Stimulated activated CD4-positive, alpha-beta T cell treated with anti-CD3 and anti-CD28 coated beads, Interleukin-4, amount 100 ng/mL, for 4 hours (primary cell): ENCODE measurements around the gene PDLIM5.
"Not testable (repeated sequence)": the region's sequence is repeated elsewhere in the genome, so short reads cannot be mapped to it uniquely, and the experiment has no call there.

Experiments
- DNase-seq, 2 experiments: peaks; one replicate each; pipeline ENCODE4 v3.0.0-alpha.2; 2020

PDLIM5 gene

GRCh38 chr4:94613248-94613647, 161.5 kb downstream of the PDLIM5 start:
- no peak for DNase-seq

DNA sequence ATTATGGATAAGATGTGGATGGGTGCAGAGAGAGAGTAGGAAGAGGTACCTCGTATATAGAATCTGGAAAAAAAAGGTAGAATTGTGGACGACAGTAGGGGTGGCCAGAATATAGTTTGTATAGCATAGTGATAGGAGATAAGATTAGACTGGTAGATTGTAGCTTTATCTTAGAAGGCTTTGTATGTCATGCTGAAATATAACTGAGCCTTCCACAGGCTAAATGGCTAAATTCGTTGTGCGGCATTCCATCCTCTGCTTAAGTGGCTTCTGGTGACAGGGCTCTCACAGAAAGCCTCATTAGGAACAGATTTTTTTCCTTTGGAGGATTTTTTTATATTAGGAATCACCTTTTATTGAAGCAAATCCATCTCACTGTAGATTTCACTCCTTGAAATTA, 163.7 kb downstream of the PDLIM5 start:
- no peak for DNase-seq

DNA sequence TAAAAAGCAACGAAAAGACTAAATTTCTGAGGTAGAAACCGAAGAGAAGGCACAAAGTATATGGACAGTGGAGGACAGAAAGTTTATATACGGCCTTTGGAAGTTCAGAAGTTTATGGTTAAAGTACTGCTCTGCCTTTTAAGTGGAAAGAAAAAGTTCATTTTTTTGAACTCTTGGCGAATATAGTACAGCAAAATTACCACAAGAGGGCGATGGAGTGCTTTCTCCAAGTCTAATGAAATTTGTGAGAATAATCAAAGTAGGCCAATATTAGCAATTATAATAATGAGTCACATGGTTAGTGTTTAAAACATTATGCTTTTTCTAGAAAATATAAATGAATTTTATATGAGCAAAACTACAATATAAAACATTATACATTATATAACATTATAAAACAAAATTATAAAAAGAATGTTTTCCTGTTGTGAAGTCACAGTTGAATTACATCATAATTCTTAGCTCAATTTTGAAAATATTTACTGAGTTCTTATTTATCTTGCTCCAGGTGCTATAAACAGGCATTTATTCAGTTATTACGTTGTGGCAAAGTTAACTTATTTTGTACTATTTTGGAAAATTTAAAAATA, 169.8 kb downstream of the PDLIM5 start:
- no peak for DNase-seq

- no peak for DNase-seq
These were observed 171.6 kb downstream of the PDLIM5 start for GRCh38 chr4:94623126-94623911.

DNA sequence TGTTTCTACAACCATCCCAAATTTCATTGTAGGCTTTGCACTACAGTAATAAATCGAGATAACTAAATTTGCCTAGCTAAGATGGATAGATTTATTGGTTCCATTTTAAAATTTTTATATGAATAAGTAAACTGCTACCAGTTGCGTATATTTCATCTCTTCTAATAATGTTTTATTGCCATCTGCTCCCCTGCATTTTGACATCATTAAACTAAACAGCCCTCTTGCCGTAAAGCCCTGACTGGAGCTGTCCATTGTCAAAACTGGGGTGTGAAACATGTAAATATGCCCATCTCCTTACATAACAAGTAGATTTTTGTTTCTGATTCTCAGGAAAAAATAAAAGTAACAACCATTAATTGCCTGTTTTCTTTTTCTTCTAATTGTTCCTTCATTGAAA, 175.2 kb downstream of the PDLIM5 start:
- no peak for DNase-seq

DNA sequence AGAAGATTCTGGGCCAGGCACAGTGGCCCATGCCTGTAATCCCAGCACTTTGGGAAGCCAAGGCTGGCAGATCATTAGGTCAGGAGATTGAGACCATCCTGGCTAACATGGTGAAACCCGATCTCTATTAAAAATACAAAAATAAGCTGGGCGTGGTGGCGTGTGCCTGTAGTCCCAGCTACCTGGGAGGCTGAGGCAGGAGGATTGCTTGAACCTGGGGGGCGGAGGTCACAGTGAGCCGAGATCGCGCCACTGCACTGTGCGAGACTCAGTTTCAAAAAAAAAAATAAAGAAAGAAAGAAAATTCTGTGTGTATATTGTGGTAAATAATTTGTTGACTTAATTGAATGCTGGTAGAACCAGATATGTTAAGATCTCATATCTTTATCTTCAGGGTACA, 177.3 kb downstream of the PDLIM5 start:
- DNase-seq, result not testable (repeated sequence)

DNA sequence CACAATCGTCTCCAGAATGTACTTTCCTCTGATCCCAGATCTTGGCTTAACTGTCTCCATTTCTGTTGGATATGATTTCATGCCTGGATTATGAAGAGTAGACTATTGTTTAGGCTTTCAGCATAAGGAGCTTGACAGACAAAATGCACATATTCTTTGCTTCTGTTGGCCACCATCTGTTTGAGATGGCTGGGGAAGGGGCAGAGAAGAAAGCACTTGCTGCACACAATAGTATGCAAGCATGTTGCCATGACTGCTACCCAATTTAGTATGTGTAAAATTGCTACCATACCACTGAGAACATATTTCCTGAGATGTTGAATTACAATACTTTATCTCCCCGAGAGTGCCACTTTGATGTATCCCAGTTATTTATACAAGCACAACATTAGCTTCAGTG, 178.1 kb downstream of the PDLIM5 start:
- no peak for DNase-seq

- no peak for DNase-seq
These were observed 182.5 kb downstream of the PDLIM5 start for GRCh38 chr4:94634271-94634670.

DNA sequence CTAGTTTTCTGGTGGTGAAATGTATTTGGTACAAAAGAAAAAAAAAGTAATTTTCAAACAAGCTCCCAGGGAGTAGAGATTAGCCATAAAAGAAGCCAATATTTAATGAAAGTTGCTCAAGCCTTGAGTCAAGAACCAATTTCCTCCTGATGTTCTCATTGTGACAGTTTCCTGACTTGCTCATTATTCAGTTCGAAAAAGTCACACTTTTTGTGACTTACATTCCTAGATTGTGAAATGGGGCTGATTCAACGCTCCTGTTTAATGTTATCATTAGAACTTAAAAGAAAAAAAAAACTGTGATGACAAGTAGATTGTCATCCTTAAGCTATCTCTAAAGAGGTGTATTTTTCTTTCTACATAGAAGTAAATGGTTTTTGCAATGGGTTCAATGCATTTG, 183.4 kb downstream of the PDLIM5 start:
- DNase-seq, result no peak

DNA sequence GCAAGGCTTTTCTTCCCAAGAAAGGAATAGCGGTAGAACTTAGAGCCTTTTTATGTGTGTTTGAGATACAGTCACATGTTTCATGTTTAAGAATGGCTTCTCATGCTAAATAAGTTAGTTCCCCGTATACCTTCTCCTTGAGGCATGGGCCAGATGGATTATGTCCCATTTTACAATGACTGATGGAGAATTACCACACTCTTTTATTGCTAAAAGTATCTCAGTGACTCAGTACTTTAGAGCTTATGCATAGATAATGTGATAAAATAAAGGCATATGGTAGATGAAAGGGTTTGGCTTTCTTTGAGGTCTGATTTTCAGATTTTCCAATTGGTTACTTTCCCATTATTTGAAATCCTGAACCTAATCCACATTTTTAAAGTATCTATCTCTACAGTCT, 184.3 kb downstream of the PDLIM5 start:
- no peak for DNase-seq

DNA sequence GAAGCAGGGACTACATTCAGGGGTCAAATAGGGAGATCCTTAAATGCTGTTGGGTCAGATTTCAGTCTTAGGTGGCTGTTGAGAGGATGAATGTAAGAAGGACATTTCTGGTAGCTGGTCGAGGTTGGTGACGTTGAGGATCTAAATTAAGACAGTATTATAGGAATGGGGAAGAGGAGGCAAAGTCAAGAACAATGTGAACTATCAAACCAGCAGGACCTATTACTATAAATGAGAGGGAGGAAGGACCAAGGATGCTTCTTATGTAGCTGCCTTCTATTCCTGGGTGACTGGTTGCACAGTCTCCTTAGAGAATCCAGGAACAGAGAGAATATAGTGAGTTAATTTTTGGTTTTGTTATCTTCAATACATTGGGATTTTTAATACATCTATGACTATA, 187.6 kb downstream of the PDLIM5 start:
- DNase-seq, result no peak

GRCh38 chr4:94640151-94640550, 188.4 kb downstream of the PDLIM5 start:
- no peak for DNase-seq

DNA sequence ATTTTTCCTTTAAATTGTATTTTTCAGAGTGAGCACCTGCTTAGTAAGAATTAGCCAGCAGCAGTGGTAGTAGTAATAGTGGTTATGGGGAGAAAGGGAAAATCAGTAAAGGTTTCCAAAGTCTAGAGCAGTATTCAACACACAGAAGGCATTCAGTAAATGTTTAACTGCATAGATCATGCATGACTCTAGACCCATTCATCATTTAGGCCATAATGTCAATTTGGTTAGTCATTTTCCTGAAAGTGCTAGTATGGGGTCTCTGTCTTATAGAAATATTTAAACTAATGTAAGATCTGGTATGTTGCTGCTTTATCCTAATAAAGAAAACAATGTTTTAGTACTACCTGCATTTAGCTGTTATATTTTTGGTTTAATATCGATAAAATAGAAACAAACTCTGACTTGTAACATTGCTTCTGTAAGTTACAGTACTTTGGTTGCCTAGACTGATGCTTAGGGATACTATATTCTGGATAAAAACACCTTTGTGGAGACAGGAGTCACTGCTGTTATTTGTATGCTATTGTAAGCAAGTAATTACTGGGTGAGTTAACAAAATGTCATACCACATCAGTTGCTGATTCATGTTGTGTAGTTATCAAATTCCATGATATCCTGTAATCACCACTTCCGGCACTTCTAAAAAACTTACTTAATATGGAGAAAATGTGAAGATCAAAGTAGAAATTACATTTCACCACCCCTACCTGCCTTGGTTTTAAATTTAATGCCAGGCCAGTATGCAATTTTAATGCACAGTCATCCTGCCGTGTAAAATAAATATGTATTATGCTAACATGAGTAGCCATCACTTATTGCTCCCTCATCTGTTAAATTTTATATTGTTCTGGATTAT, 190.2 kb downstream of the PDLIM5 start:
- no peak for DNase-seq

DNA sequence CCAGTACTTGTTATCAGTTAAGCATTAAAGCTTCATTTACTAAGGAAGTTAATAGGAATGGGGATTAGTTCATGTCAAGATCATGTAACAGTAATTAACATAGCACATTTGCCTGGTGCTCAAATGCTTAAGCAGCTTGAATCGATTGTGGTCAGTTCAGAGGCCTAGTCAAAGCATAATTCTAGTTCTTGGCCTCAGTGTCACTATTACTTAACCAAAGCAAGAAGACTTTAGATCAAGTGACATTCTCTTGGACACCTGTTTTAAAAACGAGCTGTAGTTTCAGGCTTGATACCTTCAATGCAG, 190.8 kb downstream of the PDLIM5 start:
- DNase-seq, result no peak

DNA sequence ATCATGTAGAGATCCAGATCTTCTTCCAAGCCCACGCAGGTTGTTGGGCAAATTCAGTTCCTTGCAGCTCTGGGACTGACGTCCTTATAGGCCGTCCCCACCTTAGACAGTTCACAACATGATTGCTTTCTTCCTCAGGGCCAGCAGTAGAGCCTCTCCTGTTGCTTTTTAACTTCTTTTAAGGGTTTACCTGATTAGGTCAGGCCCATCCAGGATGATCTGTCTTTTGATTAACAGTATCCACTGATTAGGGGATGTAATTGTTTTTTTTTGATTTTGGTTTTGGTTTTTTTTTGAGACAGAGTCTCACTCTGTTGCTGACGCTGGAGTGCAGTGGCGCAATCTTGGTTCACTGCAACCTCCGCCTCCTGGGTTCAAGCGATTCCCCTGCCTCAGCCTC, 197.0 kb downstream of the PDLIM5 start:
- DNase-seq, result no peak

GRCh38 chr4:94649381-94650133, 197.8 kb downstream of the PDLIM5 start:
- DNase-seq, result no peak

DNA sequence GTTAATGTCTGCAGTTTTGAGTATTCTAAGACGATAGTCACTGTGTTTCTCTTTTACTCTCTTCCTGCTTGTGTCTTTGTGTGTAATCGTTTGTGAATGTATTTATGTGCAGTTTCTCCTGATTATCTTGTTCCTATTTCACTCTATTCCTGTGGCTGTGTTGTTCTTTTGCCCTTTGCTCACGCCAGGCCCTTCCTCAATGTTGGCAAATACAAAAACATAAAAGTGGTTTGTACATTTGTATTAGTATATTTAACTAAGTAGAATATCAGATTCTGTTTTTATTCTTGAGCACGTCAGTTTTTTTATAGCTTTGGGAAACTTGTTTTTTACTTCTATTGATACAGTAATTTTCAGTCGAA, 198.4 kb downstream of the PDLIM5 start:
- no peak for DNase-seq

DNA sequence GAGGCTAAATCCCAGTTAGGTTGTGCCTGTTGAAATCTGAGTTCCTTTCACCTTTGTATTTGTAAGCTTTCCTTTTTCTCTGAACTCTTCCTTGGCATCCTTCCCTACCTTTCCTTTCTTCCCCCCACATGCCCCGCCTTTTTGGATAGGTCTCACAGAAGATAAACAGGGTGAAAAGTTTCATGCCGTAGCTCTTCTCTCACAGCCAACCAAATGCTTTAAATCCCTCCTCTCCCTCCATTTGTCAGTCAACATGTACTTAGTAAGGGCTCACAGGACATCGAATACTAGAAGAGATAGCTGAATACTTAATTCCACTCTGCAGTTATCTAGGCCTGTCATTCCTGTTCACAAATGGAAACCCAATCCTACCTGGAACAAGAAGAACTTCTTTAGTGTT, 198.9 kb downstream of the PDLIM5 start:
- DNase-seq, result no peak

DNA sequence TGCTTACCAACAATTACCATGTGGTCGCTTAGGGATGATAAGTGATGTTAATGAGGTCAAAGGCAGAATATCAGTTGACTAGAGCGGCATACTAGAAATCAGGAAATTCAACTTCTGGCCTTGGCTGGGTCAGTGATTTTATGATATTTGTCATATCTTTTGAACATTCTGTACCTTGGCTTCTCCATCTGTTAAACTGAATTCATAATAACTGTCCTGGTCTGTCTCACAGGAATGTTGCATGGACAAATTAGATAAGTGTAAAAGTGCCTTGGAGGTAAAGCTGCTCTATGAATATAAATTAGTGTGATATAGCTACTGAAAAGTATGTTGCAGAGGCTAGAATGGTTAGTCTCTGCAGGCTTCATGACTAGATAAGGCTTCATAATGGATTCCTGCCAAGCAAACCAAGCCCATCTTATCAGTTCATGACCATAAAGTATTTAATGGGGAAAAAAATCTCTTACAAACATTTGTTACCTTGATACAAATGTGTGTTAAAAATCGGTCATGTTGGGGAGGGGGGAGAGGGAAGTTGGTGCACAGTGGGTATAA, 201.4 kb downstream of the PDLIM5 start:
- no peak for DNase-seq

DNA sequence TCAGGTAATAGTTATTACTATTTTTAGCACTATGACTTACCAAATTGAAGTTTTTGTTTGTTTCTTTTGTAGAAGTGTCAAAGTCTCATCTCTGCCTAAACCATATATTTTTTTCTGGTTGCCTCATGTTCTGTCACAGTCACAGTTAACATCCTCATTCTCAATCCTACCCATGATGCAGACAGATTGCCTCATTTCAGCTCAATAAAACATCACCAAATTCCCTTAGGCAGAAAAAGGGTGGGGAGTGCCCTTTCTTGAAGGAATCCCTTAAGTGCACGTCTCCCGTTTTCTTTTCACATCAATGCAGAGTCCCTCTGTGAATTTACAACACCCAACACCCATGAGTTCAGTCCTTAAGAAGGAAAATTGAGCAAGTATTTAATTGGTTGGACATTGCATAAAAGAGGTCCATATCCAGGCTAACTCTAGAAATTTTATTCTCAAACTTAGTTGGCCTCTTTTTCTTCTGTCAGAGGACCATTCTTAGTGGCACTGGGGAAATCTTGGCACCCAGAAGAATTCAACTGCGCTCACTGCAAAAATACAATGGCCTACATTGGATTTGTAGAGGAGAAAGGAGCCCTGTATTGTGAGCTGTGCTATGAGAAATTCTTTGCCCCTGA, 202.4 kb downstream of the PDLIM5 start:
- DNase-seq, result no peak

DNA sequence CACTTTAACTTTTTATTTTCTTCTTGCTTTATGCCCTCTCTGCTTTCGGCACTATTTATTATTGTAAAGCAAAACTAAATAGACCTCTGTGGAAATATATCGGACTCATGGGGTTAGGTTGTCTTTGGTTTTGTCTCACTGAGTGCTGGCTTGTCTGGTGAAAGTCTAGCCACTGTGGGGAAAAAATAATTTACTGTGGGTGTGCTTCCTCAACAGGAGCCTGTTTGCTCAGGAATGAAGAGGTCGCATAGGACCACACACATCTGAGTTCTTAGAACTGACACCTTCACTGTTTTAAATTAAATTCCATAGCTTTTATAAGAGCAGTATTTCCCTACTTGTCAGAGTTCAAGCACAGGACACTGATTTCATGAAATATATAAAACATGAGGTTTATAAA, 203.0 kb downstream of the PDLIM5 start:
- no peak for DNase-seq

- DNase-seq, result no peak
These were observed 208.9 kb downstream of the PDLIM5 start for GRCh38 chr4:94660614-94661013.

- DNase-seq, result not testable (repeated sequence)
These were observed 213.3 kb downstream of the PDLIM5 start for GRCh38 chr4:94665021-94665420.
